ENCODE measurements around the gene MANSC1. TPM values are rescaled to one million over a fixed set of nuclear protein-coding genes. Genes with fewer than 3 reads are reported as not detected.
"Not testable (repeated sequence)": the region's sequence is repeated elsewhere in the genome, so short reads cannot be mapped to it uniquely, and the experiment has no call there.

Gene MANSC1
- total RNA-seq, 1 donor from 2014 or later = 0.54 TPM

GRCh38 chr12:12331896-12332295 lies 18.1 kb downstream of the MANSC1 start:
- intact Hi-C loops (cut with micrococcal nuclease) = loop anchor here (5.0 kb wide), 1 partner anchor 260 kb away; the partner anchor contains the start of gene BCL2L14

- intact Hi-C loops (cut with micrococcal nuclease) = loop anchor here (5.0 kb wide), 1 partner anchor 259 kb away; the partner anchor contains the start of gene BCL2L14
These were observed 18.7 kb downstream of the MANSC1 start for GRCh38 chr12:12331244-12331771.

- intact Hi-C loops (cut with micrococcal nuclease) = loop anchor here (1.0 to 5.0 kb wide), 6 partner anchors 156 to 1556 kb away; no protein-coding TSS in a partner anchor
These were observed 22.2 kb downstream of the MANSC1 start for GRCh38 chr12:12327802-12328201.

DNA sequence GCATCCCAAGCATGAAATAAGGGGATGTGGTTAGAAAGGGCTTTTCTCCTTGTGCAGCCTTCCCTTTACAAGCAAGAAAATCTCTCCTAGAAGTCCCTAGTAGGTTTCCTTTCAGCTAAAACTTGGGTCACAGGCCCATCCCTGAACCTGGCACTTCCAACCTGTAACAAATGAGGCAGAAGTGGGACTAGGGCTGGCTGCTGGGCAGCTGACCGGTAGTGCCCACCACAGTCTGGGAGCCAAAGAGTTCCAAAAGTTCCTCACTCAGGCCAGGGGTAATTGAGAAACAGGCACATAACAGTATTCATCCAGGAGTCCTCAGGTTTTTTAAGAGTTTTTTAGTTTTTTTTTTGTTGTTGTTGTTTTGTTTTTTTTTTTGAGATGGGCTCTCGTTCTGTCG lies 23.8 kb downstream of the MANSC1 start:
- intact Hi-C loops (cut with micrococcal nuclease) = loop anchor here (5.0 kb wide), 2 partner anchors 154 to 1554 kb away; no protein-coding TSS in a partner anchor

DNA sequence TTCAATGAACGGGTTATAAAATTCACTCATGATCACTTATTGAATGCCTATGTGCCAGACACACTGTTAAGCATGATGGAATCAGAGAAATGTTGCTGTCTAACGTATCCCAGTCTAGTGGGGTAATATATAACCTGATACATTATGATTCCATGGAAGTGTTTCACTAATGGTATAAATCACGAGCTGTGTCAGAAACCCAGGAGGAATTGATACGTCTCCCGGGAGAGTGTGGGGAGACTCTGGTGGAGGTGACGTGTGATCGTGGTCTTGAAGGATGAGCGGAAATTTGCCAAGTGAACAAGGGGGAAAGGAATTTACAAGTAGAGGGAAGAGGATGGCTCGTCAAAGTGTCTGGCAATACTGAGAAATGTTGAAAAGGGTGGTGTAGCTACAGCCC lies 26.5 kb downstream of the MANSC1 start:
- intact Hi-C loops (cut with micrococcal nuclease) = no loop called here

- intact Hi-C loops (cut with micrococcal nuclease) = no loop called here
These were observed 26.9 kb downstream of the MANSC1 start for GRCh38 chr12:12323118-12323517.

GRCh38 chr12:12319451-12320183 lies 30.4 kb downstream of the MANSC1 start:
- intact Hi-C loops (cut with micrococcal nuclease) = no loop called here

DNA sequence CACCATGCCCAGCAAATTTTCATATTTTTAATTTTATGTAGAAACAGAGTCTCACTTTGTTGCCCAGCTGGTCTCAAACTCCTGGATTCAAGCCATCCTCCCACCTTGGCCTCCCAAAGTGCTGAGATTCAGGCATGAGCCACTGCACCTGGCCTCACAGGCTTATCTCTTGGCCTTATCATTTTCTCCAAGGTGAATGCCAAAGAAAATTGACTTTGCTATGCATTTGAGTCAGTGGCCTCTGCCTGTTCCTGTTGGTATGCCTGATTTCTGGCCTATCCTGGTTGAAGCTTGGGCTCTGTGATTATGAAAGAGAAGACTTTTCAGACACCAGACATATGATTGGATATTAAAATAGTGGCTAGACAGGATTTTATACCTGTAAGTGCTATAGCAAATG lies 34.2 kb downstream of the MANSC1 start:
- intact Hi-C loops (cut with micrococcal nuclease) = no loop called here

DNA sequence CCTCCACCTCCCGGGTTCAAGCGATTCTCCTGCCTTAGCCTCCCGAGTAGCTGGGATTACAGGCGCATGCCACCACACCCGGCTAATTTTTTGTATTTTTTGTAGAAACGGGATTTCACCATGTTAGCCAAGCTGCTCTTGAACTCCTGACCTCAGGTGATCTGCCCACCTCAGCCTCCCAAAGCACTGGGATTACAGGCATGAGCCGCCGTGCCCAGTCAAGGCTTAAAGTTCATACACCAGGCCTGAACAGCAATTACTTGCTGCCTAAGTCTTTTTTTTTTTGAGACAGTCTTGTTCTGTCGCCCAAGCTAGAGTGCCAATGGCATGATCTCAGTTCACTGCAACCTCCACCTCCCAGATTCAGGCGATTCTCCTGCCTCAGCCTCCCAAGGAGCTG lies 39.3 kb downstream of the MANSC1 start:
- intact Hi-C loops (cut with micrococcal nuclease) = not testable (repeated sequence)

GRCh38 chr12:12305568-12306300 lies 44.3 kb downstream of the MANSC1 start:
- intact Hi-C loops (cut with micrococcal nuclease) = no loop called here

- intact Hi-C loops (cut with micrococcal nuclease) = no loop called here
These were observed 47.1 kb downstream of the MANSC1 start for GRCh38 chr12:12302976-12303375.

GRCh38 chr12:12301122-12301521 lies 48.9 kb downstream of the MANSC1 start:
- intact Hi-C loops (cut with micrococcal nuclease) = no loop called here

GRCh38 chr12:12297201-12297830 lies 52.7 kb downstream of the MANSC1 start:
- intact Hi-C loops (cut with micrococcal nuclease) = no loop called here

DNA sequence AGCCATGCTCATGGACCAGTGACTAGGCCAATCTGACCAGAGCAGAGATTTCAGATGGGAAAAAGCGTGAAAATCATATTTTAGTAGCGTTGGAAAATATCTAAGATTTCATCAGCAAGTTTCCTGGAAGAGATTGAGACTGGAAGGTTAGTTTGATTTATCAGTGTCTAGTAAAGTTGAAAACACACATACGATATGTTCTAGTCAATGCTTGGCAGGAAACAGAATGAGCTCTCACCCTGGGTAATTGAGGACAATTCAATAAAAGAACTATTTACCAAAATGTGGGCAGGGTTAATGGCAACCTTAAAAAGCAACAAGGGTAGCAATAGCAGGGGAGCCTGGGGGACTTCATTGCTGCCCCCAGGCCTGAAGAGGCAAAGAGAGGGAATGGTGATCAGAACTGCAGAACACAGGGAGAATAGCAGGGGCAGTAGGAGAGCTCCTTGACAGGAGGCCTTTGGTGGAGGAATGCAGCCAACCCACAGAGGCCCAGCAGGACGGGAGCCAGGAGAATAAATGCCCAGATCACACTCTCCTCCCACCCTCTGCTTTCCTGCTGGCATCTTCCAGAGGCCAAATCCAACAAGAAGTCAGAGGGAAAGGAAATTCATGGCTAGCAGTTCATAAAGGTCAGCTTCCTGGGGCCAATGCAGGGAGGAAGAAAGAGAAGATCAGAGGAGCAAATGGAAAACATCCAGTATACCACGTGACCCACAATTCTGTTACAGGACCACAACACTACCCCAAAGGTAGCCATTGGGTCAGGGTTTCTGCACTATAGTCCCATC lies 55.6 kb downstream of the MANSC1 start:
- intact Hi-C loops (cut with micrococcal nuclease) = no loop called here

GRCh38 chr12:12290206-12290605 lies 59.8 kb downstream of the MANSC1 start:
- intact Hi-C loops (cut with micrococcal nuclease) = no loop called here

- intact Hi-C loops (cut with micrococcal nuclease) = no loop called here
These were observed 63.6 kb downstream of the MANSC1 start for GRCh38 chr12:12286441-12286840.

DNA sequence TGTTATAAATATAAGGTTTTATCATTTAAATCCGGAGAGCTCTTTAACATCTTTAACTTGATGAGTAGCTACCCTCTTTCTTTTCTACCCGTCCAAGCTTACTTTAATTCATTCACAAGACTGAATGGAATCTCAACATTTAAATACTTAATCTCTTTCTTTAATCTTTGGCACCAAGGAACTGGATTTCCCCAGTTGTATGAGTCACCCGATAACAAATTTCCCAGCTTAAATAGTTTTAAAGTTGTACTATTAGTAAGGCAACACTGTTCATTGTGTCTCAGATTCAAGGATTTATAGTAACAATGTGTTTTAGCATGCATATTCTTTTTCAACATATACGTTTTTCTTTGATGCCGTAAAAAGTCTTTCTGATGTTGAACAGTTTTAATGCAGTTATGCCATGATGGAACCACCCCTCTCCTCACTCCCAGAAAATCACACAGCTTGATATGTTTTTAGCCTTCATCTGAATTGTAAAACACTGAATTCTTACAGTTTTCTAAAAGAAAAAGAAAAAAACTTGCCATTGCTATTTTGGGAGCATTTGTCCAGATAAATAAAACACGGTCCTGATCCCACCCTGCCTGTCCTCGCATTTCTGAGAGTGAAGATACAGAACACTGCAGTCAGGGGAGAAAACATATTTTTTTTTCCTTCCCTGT lies 67.1 kb downstream of the MANSC1 start:
- intact Hi-C loops (cut with micrococcal nuclease) = no loop called here

GRCh38 chr12:12282202-12282601 lies 67.8 kb downstream of the MANSC1 start:
- intact Hi-C loops (cut with micrococcal nuclease) = no loop called here

- intact Hi-C loops (cut with micrococcal nuclease) = no loop called here
These were observed 68.9 kb downstream of the MANSC1 start for GRCh38 chr12:12281134-12281533.

DNA sequence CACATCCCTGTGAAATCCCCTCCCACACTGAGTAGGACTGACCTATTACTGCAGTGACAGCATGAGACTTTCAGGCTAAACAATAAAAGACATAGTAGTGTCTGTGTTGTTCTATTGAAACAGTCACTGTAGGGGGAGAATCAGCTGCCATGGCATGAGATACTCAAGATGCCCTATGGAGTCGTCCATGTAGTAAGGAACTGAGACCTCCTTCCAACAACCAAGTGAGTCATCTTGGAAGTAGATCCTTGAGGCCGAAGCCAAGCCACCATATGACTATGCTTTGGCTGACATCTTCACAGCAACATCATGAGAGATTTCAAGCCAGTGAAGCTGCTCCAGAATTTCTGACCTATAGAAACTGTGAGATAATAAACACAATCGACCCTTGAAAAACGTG lies 71.1 kb downstream of the MANSC1 start:
- intact Hi-C loops (cut with micrococcal nuclease) = no loop called here
